Skeletal muscle satellite cell (primary cell): ENCODE results near the gene KMT2A.

Experiments
- H3K27me3 ChIP-seq: 2 replicates; pipeline ENCODE4 v1.7.0; 2013; ENCODE audit warnings: low read length; ENCODE audit not compliant: control insufficient read depth, insufficient read depth
- H3K36me3 ChIP-seq: 2 replicates; pipeline ENCODE4 v1.7.0; 2013; ENCODE audit warnings: mild to moderate bottlenecking, control low read depth, low read length; ENCODE audit not compliant: insufficient read depth
- H3K4me1 ChIP-seq: 2 replicates; pipeline ENCODE4 v1.7.0; 2013; ENCODE audit warnings: low read length; ENCODE audit not compliant: control insufficient read depth, insufficient read depth
- H3K4me2 ChIP-seq: 2 replicates; pipeline ENCODE4 v1.7.0; 2013; ENCODE audit warnings: mild to moderate bottlenecking, low read length
- H3K4me3 ChIP-seq: 2 replicates; pipeline ENCODE4 v1.7.0; 2013; ENCODE audit warnings: low read length
- H3K9ac ChIP-seq: 2 replicates; pipeline ENCODE4 v1.7.0; 2013; ENCODE audit warnings: mild to moderate bottlenecking, low read depth, low read length, moderate library complexity
- H3K9me3 ChIP-seq: replicated peaks from 2 replicates; pipeline ENCODE4 v1.7.0; 2013; ENCODE audit warnings: mild to moderate bottlenecking, control low read depth, low read length

The KMT2A gene

GRCh38 chr11:118497831-118498230, 61.5 kb downstream of the KMT2A start:
- peaks cover 69% of the 10 kb centered on the region for H3K36me3 ChIP-seq
- H3K27me3 ChIP-seq: no peaks in the 10 kb centered on the region
- H3K9me3 ChIP-seq: no peaks in the 10 kb centered on the region
- no peaks in the 10 kb centered on the region for H3K4me1 ChIP-seq
- H3K9ac ChIP-seq: no peak overlapping the region
- no peak overlapping the region for H3K4me3 ChIP-seq
- no peak overlapping the region for H3K4me2 ChIP-seq

GRCh38 chr11:118503216-118503615, 66.9 kb downstream of the KMT2A start:
- H3K27me3 ChIP-seq: no peaks in the 10 kb centered on the region
- no peaks in the 10 kb centered on the region for H3K9me3 ChIP-seq
- peaks cover 91% of the 10 kb centered on the region for H3K36me3 ChIP-seq

GRCh38 chr11:118511601-118512000, 75.3 kb downstream of the KMT2A start:
- Histone ChIP-seq H3K4me3 (no peak overlapping the region), H3K36me3 (peaks cover 81% of the 10 kb centered on the region), H3K4me2 (no peak overlapping the region), H3K27me3 (no peaks in the 10 kb centered on the region), H3K9me3 (no peaks in the 10 kb centered on the region), H3K4me1 (no peaks in the 10 kb centered on the region), H3K9ac (no peak overlapping the region)

More at GRCh38 chr11:118503216-118503615, 66.9 kb downstream of the KMT2A start:
- Histone ChIP-seq H3K9ac (no peak overlapping the region), H3K4me1 (no peaks in the 10 kb centered on the region), H3K4me2 (no peak overlapping the region), H3K4me3 (no peak overlapping the region)

GRCh38 chr11:118514103-118514502, 77.8 kb downstream of the KMT2A start:
- H3K9me3 ChIP-seq: no peaks in the 10 kb centered on the region
- no peak overlapping the region for H3K4me3 ChIP-seq
- H3K4me2 ChIP-seq: no peak overlapping the region
- no peak overlapping the region for H3K9ac ChIP-seq
- no peaks in the 10 kb centered on the region for H3K4me1 ChIP-seq
- peaks cover 76% of the 10 kb centered on the region for H3K36me3 ChIP-seq
- no peaks in the 10 kb centered on the region for H3K27me3 ChIP-seq

GRCh38 chr11:118519549-118519948, 83.3 kb downstream of the KMT2A start:
- H3K9ac ChIP-seq: no peak overlapping the region
- H3K4me3 ChIP-seq: no peak overlapping the region
- no peaks in the 10 kb centered on the region for H3K9me3 ChIP-seq
- no peak overlapping the region for H3K4me2 ChIP-seq
- no peaks in the 10 kb centered on the region for H3K4me1 ChIP-seq
- H3K36me3 ChIP-seq: peaks cover 77% of the 10 kb centered on the region
- H3K27me3 ChIP-seq: no peaks in the 10 kb centered on the region

- no peaks in the 10 kb centered on the region for H3K4me1 ChIP-seq
- no peak overlapping the region for H3K4me3 ChIP-seq
- H3K27me3 ChIP-seq: no peaks in the 10 kb centered on the region
- peaks cover 67% of the 10 kb centered on the region for H3K36me3 ChIP-seq
- no peak overlapping the region for H3K9ac ChIP-seq
- H3K9me3 ChIP-seq: no peaks in the 10 kb centered on the region
- H3K4me2 ChIP-seq: no peak overlapping the region
Measured at GRCh38 chr11:118521892-118522311, 85.6 kb downstream of the KMT2A start.

- no peak overlapping the region for H3K9ac ChIP-seq
- no peaks in the 10 kb centered on the region for H3K4me1 ChIP-seq
- H3K4me3 ChIP-seq: no peak overlapping the region
- H3K27me3 ChIP-seq: no peaks in the 10 kb centered on the region
- H3K9me3 ChIP-seq: no peaks in the 10 kb centered on the region
- H3K36me3 ChIP-seq: peaks cover 64% of the 10 kb centered on the region
- H3K4me2 ChIP-seq: no peak overlapping the region
Measured at GRCh38 chr11:118522571-118523072, 86.3 kb downstream of the KMT2A start.

- H3K27me3 ChIP-seq: no peaks in the 10 kb centered on the region
- peaks cover 53% of the 10 kb centered on the region for H3K36me3 ChIP-seq
- H3K4me2 ChIP-seq: no peak overlapping the region
- H3K9ac ChIP-seq: no peak overlapping the region
- H3K4me1 ChIP-seq: peaks cover under 1% of the 10 kb centered on the region
- H3K9me3 ChIP-seq: no peaks in the 10 kb centered on the region
- no peak overlapping the region for H3K4me3 ChIP-seq
Measured at GRCh38 chr11:118524356-118524755, 88.1 kb downstream of the KMT2A start.

- Histone ChIP-seq H3K4me3 (no peak overlapping the region), H3K9me3 (no peaks in the 10 kb centered on the region), H3K4me1 (peaks cover 6% of the 10 kb centered on the region), H3K9ac (no peak overlapping the region), H3K4me2 (no peak overlapping the region), H3K27me3 (no peaks in the 10 kb centered on the region), H3K36me3 (peaks cover 47% of the 10 kb centered on the region)
Measured at GRCh38 chr11:118524757-118525470, 88.6 kb downstream of the KMT2A start.

- Histone ChIP-seq H3K9ac (no peak overlapping the region), H3K27me3 (no peaks in the 10 kb centered on the region), H3K4me1 (peaks cover 12% of the 10 kb centered on the region)
Measured at GRCh38 chr11:118526688-118527087, 90.4 kb downstream of the KMT2A start.

GRCh38 chr11:118527109-118527508, 90.8 kb downstream of the KMT2A start, which contains the start of gene TTC36:
Gene TTC36 (plus strand): TSS chr11:118527474. CDS start chr11:118527495, 21 bp downstream.
- Histone ChIP-seq H3K27me3 (no peaks in the 10 kb centered on the region), H3K9me3 (no peaks in the 10 kb centered on the region), H3K4me2 (no peak within 1 kb of the TSS), H3K4me3 (no peak within 1 kb of the TSS), H3K9ac (no peak within 1 kb of the TSS), H3K4me1 (peaks cover 12% of the 10 kb centered on the region), H3K36me3 (peaks cover 28% of the 10 kb centered on the region)

More at GRCh38 chr11:118526688-118527087, 90.4 kb downstream of the KMT2A start:
- Histone ChIP-seq H3K36me3 (peaks cover 32% of the 10 kb centered on the region), H3K9me3 (no peaks in the 10 kb centered on the region), H3K4me2 (no peak overlapping the region), H3K4me3 (no peak overlapping the region)

GRCh38 chr11:118528511-118528910, 92.2 kb downstream of the KMT2A start:
- no peaks in the 10 kb centered on the region for H3K27me3 ChIP-seq
- H3K9me3 ChIP-seq: no peaks in the 10 kb centered on the region
- H3K4me3 ChIP-seq: no peak overlapping the region
- H3K4me2 ChIP-seq: no peak overlapping the region
- H3K4me1 ChIP-seq: peaks cover 12% of the 10 kb centered on the region
- no peak overlapping the region for H3K9ac ChIP-seq
- peaks cover 16% of the 10 kb centered on the region for H3K36me3 ChIP-seq
